Neural progenitor cell (in vitro differentiated cells): ENCODE measurements around the gene EDIL3.

Experiments
- CTCF ChIP-seq: fragments of 200-600 bp; sonication (generic); IDR thresholded peaks from 2 replicates; pipeline ENCODE4 v1.5.1; 2017; ENCODE audit warnings: antibody characterized with exemption, mild to moderate bottlenecking
- EZH2 ChIP-seq: fragments of 200-600 bp; sonication (generic); IDR thresholded peaks from 2 replicates; pipeline ENCODE4 v1.6.1; 2017; ENCODE audit warnings: antibody characterized with exemption, mild to moderate bottlenecking, moderate library complexity

GRCh38 chr5:84383816-84384603, 670 bp downstream of the EDIL3 start:
- TF ChIP-seq CTCF (no peak), EZH2 (peak; percentile 16)
